Thyroid gland (tissue), 4 donors: ENCODE measurements around the gene COX19.

ENCODE experiments used
- POLR2A ChIP-seq, 2 donors: fragments of 450-650 bp; IDR thresholded peaks; one replicate each; pipeline ENCODE4 v1.6.1; 2017; ENCODE audit warnings: antibody characterized with exemption in 2 of 2, mild to moderate bottlenecking in 2 of 2, moderate library complexity in 1 of 2
- TF ChIP-seq, protein P1 (sequence below), 6 experiments: fragments of 200-600 bp in 3 of 6; fragments of 450-650 bp in 3 of 6; sonication (generic) in 3 of 6; IDR thresholded peaks; one replicate each; pipeline ENCODE4 v1.5.1; 2016 to 2019; ENCODE audit warnings: antibody characterized with exemption in 6 of 6, mild to moderate bottlenecking in 2 of 6, inconsistent platforms in 1 of 6, moderate library complexity in 1 of 6

- TF ChIP-seq, protein P1, sequence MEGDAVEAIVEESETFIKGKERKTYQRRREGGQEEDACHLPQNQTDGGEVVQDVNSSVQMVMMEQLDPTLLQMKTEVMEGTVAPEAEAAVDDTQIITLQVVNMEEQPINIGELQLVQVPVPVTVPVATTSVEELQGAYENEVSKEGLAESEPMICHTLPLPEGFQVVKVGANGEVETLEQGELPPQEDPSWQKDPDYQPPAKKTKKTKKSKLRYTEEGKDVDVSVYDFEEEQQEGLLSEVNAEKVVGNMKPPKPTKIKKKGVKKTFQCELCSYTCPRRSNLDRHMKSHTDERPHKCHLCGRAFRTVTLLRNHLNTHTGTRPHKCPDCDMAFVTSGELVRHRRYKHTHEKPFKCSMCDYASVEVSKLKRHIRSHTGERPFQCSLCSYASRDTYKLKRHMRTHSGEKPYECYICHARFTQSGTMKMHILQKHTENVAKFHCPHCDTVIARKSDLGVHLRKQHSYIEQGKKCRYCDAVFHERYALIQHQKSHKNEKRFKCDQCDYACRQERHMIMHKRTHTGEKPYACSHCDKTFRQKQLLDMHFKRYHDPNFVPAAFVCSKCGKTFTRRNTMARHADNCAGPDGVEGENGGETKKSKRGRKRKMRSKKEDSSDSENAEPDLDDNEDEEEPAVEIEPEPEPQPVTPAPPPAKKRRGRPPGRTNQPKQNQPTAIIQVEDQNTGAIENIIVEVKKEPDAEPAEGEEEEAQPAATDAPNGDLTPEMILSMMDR (IDR thresholded peaks at IDR 0.05): no peak
- no peak for TF ChIP-seq POLR2A (IDR thresholded peaks at IDR 0.05)
Measured at GRCh38 chr7:994592-995308, 19.4 kb upstream of the COX19 start.
